T follicular helper cell (primary cell): Measurements from ENCODE around the gene MGST2.

ENCODE experiments used
- DNase-seq: peaks from one replicate; pipeline ENCODE4 v3.0.0-alpha.2; 2020; ENCODE audit warnings: low read depth

MGST2 gene

GRCh38 chr4:139738846-139739613, 73.4 kb downstream of the MGST2 start:
- no peak for DNase-seq

GRCh38 chr4:139740121-139740520, 74.5 kb downstream of the MGST2 start:
- no peak for DNase-seq

- no peak for DNase-seq
Measured at GRCh38 chr4:139740531-139741041, 75.0 kb downstream of the MGST2 start.

GRCh38 chr4:139743027-139743426, 77.4 kb downstream of the MGST2 start:
- no peak for DNase-seq

GRCh38 chr4:139744232-139744631, 78.6 kb downstream of the MGST2 start:
- DNase-seq = no peak

- DNase-seq = no peak
Measured at GRCh38 chr4:139745111-139745639, 79.6 kb downstream of the MGST2 start.

GRCh38 chr4:139746431-139747171, 81.0 kb downstream of the MGST2 start:
- DNase-seq = no peak

GRCh38 chr4:139749338-139749737, 83.7 kb downstream of the MGST2 start:
- no peak for DNase-seq

GRCh38 chr4:139749835-139750498, 84.3 kb downstream of the MGST2 start:
- no peak for DNase-seq

GRCh38 chr4:139753686-139754085, 88.1 kb downstream of the MGST2 start:
- no peak for DNase-seq
